CD4-positive, alpha-beta memory T cell (primary cell): ENCODE data around the gene WDSUB1. TPM values are rescaled to one million over a fixed set of nuclear protein-coding genes. Genes with fewer than 3 reads are reported as not detected.
A peak's percentile ranks its signal among the peaks of the same experiment; 100 is the strongest.

Experiments used
- CTCF ChIA-PET: fragments of 350-600 bp; sonication (Branson Sonifier 250); formaldehyde crosslinking; loops from one replicate; lab custom pipeline; 2021; ENCODE audit warnings: inconsistent platforms; ENCODE audit not compliant: partially characterized antibody; lab: Charles Lee
- POLR2A ChIA-PET: fragments of 350-600 bp; sonication (Branson Sonifier 250); formaldehyde crosslinking; loops from one replicate; lab custom pipeline; 2021; ENCODE audit not compliant: partially characterized antibody; lab: Charles Lee
- DNase-seq, 5 donors: peaks; one replicate each; pipeline versions ENCODE4 v3.0.0 to v3.0.0-alpha.2; 2020 to 2022; ENCODE audit warnings: mixed read lengths in 1 of 5
- H3K27ac ChIP-seq: one replicate; pipeline ENCODE4 v1.7.0; 2013; ENCODE audit warnings: low read depth, low read length
- H3K27me3 ChIP-seq: 2 replicates; pipeline ENCODE4 v1.7.0; 2013; ENCODE audit warnings: mild to moderate bottlenecking, low read length, moderate library complexity; ENCODE audit not compliant: insufficient read depth
- H3K36me3 ChIP-seq: 2 replicates; pipeline ENCODE4 v1.7.0; 2013; ENCODE audit warnings: mild to moderate bottlenecking, low read length, moderate library complexity; ENCODE audit not compliant: insufficient read depth
- H3K4me1 ChIP-seq: 2 replicates; pipeline ENCODE4 v1.7.0; 2013; ENCODE audit warnings: mild to moderate bottlenecking, low read length, moderate library complexity; ENCODE audit not compliant: insufficient read depth
- H3K4me3 ChIP-seq, 2 donors: one replicate each; pipeline ENCODE4 v1.7.0; 2013; ENCODE audit warnings: low read length in 2 of 2, mild to moderate bottlenecking in 1 of 2
- H3K9me3 ChIP-seq, 2 donors: one replicate each; pipeline ENCODE4 v1.7.0; 2013; ENCODE audit warnings: low read length in 2 of 2, control low read depth in 1 of 2; ENCODE audit not compliant: control insufficient read depth in 1 of 2
- H3K27ac Mint-ChIP-seq, 7 donors: one replicate each; pipeline ENCODE4 v1.8.0; 2020 to 2021; ENCODE audit warnings: mixed read lengths in 7 of 7, mild to moderate bottlenecking in 6 of 7, inconsistent platforms in 3 of 7, moderate library complexity in 3 of 7
- H3K27me3 Mint-ChIP-seq, 2 donors: one replicate each; pipeline ENCODE4 v1.8.0; 2020 to 2021; ENCODE audit warnings: mixed read lengths in 2 of 2
- H3K36me3 Mint-ChIP-seq, 2 donors: one replicate each; pipeline ENCODE4 v1.8.0; 2020 to 2021; ENCODE audit warnings: mixed read lengths in 2 of 2, inconsistent platforms in 1 of 2, mild to moderate bottlenecking in 1 of 2
- H3K4me1 Mint-ChIP-seq, 4 donors: one replicate each; pipeline ENCODE4 v1.8.0; 2020 to 2021; ENCODE audit warnings: mixed read lengths in 4 of 4, mild to moderate bottlenecking in 1 of 4
- H3K4me3 Mint-ChIP-seq, 8 donors: one replicate each; pipeline ENCODE4 v1.8.0; 2020 to 2021; ENCODE audit warnings: mixed read lengths in 8 of 8, mild to moderate bottlenecking in 7 of 8, moderate library complexity in 6 of 8, inconsistent platforms in 3 of 8
- H3K9me3 Mint-ChIP-seq, 8 donors: one replicate each; pipeline ENCODE4 v1.8.0; 2020 to 2021; ENCODE audit warnings: mixed read lengths in 8 of 8, mild to moderate bottlenecking in 5 of 8, inconsistent platforms in 3 of 8, moderate library complexity in 1 of 8
- intact Hi-C: fragments of 100-400 bp; cut with micrococcal nuclease; formaldehyde crosslinking; loops from one replicate; pipeline ENCODE4 v1.15.1; 2023
- polyA plus RNA-seq, 2 donors: library from polyadenylated mRNA; unstranded; fragments of 300-500 nt; fragmentation: Illumina TruSeq; gene quantifications; one replicate each; pipeline ENCODE4 v1.2.3, GENCODE V29; 2021
- total RNA-seq, 2 experiments: library from RNA; stranded (reverse); gene quantifications; one replicate each; pipeline ENCODE4 v1.2.3, GENCODE V29; 2021

WDSUB1 gene, protein sequence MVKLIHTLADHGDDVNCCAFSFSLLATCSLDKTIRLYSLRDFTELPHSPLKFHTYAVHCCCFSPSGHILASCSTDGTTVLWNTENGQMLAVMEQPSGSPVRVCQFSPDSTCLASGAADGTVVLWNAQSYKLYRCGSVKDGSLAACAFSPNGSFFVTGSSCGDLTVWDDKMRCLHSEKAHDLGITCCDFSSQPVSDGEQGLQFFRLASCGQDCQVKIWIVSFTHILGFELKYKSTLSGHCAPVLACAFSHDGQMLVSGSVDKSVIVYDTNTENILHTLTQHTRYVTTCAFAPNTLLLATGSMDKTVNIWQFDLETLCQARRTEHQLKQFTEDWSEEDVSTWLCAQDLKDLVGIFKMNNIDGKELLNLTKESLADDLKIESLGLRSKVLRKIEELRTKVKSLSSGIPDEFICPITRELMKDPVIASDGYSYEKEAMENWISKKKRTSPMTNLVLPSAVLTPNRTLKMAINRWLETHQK
- 1 to 10 TPM; 6.1 to 7.5 TPM for total RNA-seq
- polyA plus RNA-seq: 1 to 10 TPM; 5.8 to 7.6 TPM

DNA sequence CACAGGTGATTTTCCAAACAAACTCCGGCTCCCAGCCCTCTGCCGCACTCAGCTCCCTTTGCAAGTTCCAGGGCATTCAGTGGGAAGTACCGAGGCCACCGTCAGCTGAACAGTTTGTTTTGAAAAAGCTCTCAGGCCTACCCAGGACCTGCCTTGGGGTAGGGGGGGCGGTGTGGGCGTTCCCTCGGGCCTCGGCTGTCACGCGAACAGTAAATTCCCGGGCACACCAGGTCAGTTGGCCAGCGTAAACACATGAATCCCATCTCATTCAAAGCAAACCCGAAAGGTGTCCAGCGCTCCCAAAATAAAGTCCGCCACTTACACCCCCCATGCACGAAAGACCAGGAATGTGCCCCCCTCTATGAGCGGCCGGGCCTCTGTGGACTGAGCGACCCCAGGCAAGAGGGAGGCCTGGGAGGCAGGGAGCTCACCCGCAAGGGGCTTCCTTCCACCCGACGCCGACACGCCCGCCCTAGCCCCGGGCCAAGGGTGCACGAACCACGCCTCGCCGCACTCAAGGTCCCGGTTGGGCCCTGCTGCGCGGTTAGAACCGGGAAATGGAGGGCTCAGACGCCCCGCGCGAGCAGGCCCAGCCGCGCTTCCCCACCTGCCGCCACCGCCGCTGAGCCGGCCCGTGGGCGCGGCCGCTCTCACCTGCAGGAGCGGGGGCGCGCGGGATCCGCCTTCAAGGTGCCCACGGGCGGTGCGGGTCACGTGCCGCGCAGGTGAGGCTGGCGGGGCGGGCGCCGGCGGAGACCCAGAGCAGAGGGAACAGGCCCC is at the start of gene WDSUB1:
Gene WDSUB1 (minus strand): TSS at position 775 of the 780 bp plus-strand sequence. CDS start 3,634 bp downstream, outside the sequence.
- H3K27ac ChIP-seq: peak within 1 kb of the TSS; percentile 64
- ChIA-PET CTCF (interaction anchor here (0.6 to 1.4 kb wide), 3 partner anchors 76 to 412 kb away, joined by 3 read pairs; no protein-coding TSS in a partner anchor), POLR2A (interaction anchor here (1.0 to 1.3 kb wide), 4 partner anchors 10 to 618 kb away, joined by 3 to 7 read pairs (median 3); partner anchors contain the start of genes LY75 and MARCHF7)
- Mint-ChIP-seq H3K4me1 (peaks cover 15 to 30% (median 23%) of the 10 kb centered on the region in 4 donors), H3K27ac (peak within 1 kb of the TSS; percentile 61 to 93 (median 82)), H3K4me3 (peak within 1 kb of the TSS; percentile 85 to 92 (median 89)), H3K27me3 (no peaks in the 10 kb centered on the region), H3K36me3 (peaks cover 5% of the 10 kb centered on the region in 2 donors), H3K9me3 (no peaks in the 10 kb centered on the region)
- H3K36me3 ChIP-seq: no peaks in the 10 kb centered on the region
- DNase-seq: peak in 2 of 5 donors; percentile 2 to 11
- H3K4me3 ChIP-seq: peak within 1 kb of the TSS; percentile 20 to 67
- no peaks in the 10 kb centered on the region for H3K27me3 ChIP-seq
- peaks cover 13% of the 10 kb centered on the region for H3K4me1 ChIP-seq
- no peaks in the 10 kb centered on the region for H3K9me3 ChIP-seq
- intact Hi-C loops: loop anchor here (1.0 to 5.0 kb wide), 3 partner anchors 231 to 618 kb away; partner anchors contain the start of genes LY75 and MARCHF7

DNA sequence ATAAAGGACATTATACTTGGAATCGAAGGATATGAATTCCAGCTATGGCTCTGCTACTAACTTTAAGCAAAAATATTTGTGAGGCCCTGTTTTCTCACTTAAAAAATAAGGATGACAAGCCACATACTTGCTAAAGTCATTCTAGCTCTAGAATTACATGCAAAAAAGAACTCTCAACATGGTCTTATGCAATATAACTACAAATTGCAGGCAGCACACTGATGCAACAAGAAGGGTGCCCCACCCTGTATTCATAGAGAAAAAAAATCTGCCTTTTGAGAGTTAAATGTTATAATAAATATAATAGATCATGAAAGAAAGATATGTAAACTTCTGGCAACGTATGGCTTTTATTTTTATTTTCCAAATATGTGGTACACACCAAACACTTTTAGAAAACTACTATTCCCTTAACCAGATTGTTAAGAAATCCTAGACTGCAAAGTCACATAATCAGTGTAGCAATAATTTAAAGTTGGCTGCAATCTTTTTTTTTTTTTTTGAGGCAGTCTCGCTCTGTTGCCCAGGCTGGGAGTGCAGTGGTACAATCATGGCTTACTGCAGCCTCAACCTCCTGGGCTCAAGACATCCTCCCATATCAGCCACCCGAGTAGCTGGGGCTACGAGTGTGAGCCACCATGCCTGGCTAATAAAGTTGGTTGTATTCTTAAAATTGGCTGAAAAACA is 40.2 kb upstream of the WDSUB1 start:
- H3K9me3 ChIP-seq: no peaks in the 10 kb centered on the region
- no peaks in the 10 kb centered on the region for H3K4me1 ChIP-seq
- Mint-ChIP-seq H3K4me3 (no peak overlapping the region), H3K27ac (no peak overlapping the region), H3K9me3 (peaks cover 0 to 1% (median 0%) of the 10 kb centered on the region in 8 donors), H3K36me3 (peaks cover 26 to 43% of the 10 kb centered on the region in 2 donors), H3K4me1 (no peaks in the 10 kb centered on the region), H3K27me3 (no peaks in the 10 kb centered on the region)
- POLR2A ChIA-PET: no interaction called here
- no peak for DNase-seq
- intact Hi-C loops: no loop called here
- no peak overlapping the region for H3K4me3 ChIP-seq
- CTCF ChIA-PET: no interaction called here
- H3K27me3 ChIP-seq: no peaks in the 10 kb centered on the region
- no peaks in the 10 kb centered on the region for H3K36me3 ChIP-seq
- H3K27ac ChIP-seq: no peak overlapping the region

- intact Hi-C loops: no loop called here
- H3K4me1 Mint-ChIP-seq: no peaks in the 10 kb centered on the region
- CTCF ChIA-PET: no interaction called here
- Histone ChIP-seq H3K4me1 (no peaks in the 10 kb centered on the region), H3K9me3 (no peaks in the 10 kb centered on the region), H3K4me3 (no peak overlapping the region), H3K27me3 (no peaks in the 10 kb centered on the region), H3K36me3 (no peaks in the 10 kb centered on the region), H3K27ac (no peak overlapping the region)
- no peaks in the 10 kb centered on the region for H3K27me3 Mint-ChIP-seq
- no peak for DNase-seq
- H3K9me3 Mint-ChIP-seq: no peaks in the 10 kb centered on the region
- no peak overlapping the region for H3K27ac Mint-ChIP-seq
- no peak overlapping the region for H3K4me3 Mint-ChIP-seq
- POLR2A ChIA-PET: no interaction called here
- peaks cover 21 to 32% of the 10 kb centered on the region in 2 donors for H3K36me3 Mint-ChIP-seq
These were observed 35.9 kb upstream of the WDSUB1 start for GRCh38 chr2:159322419-159322818.

- Mint-ChIP-seq H3K4me1 (no peaks in the 10 kb centered on the region), H3K36me3 (peaks cover 32 to 49% of the 10 kb centered on the region in 2 donors), H3K9me3 (peaks cover 0 to 17% (median 4%) of the 10 kb centered on the region in 8 donors), H3K27ac (peak overlapping the region in 1 of 7 donors; percentile 41), H3K27me3 (no peaks in the 10 kb centered on the region), H3K4me3 (no peak overlapping the region)
- intact Hi-C loops: no loop called here
- H3K27ac ChIP-seq: no peak overlapping the region
- H3K4me3 ChIP-seq: no peak overlapping the region
- no peak for DNase-seq
- H3K27me3 ChIP-seq: no peaks in the 10 kb centered on the region
- ChIA-PET CTCF (no interaction called here), POLR2A (no interaction called here)
- no peaks in the 10 kb centered on the region for H3K36me3 ChIP-seq
- no peaks in the 10 kb centered on the region for H3K9me3 ChIP-seq
- no peaks in the 10 kb centered on the region for H3K4me1 ChIP-seq
These were observed 31.0 kb upstream of the WDSUB1 start for GRCh38 chr2:159317392-159318088.

- Histone ChIP-seq H3K4me1 (no peaks in the 10 kb centered on the region), H3K9me3 (no peaks in the 10 kb centered on the region), H3K36me3 (no peaks in the 10 kb centered on the region), H3K4me3 (no peak overlapping the region), H3K27me3 (no peaks in the 10 kb centered on the region), H3K27ac (no peak overlapping the region)
- Mint-ChIP-seq H3K9me3 (peaks cover 2 to 12% (median 6%) of the 10 kb centered on the region in 8 donors), H3K27ac (no peak overlapping the region), H3K27me3 (peaks cover 8 to 11% of the 10 kb centered on the region in 2 donors), H3K4me3 (no peak overlapping the region), H3K36me3 (peaks cover 0 to 8% of the 10 kb centered on the region in 2 donors), H3K4me1 (no peaks in the 10 kb centered on the region)
- POLR2A ChIA-PET: no interaction called here
- intact Hi-C loops: no loop called here
- CTCF ChIA-PET: no interaction called here
- no peak for DNase-seq
These were observed 21.4 kb upstream of the WDSUB1 start for GRCh38 chr2:159307942-159308341.

GRCh38 chr2:159300586-159300985 is 14.1 kb upstream of the WDSUB1 start:
- no peak for DNase-seq
- H3K27me3 ChIP-seq: no peaks in the 10 kb centered on the region
- no peak overlapping the region for H3K4me3 ChIP-seq
- H3K27ac ChIP-seq: no peak overlapping the region
- intact Hi-C loops: no loop called here
- Mint-ChIP-seq H3K4me3 (no peak overlapping the region), H3K27me3 (peaks cover 7 to 8% of the 10 kb centered on the region in 2 donors), H3K27ac (no peak overlapping the region), H3K36me3 (peaks cover 0 to 8% of the 10 kb centered on the region in 2 donors), H3K4me1 (no peaks in the 10 kb centered on the region), H3K9me3 (peaks cover 2 to 18% (median 8%) of the 10 kb centered on the region in 8 donors)
- ChIA-PET CTCF (no interaction called here), POLR2A (no interaction called here)
- no peaks in the 10 kb centered on the region for H3K4me1 ChIP-seq
- no peaks in the 10 kb centered on the region for H3K9me3 ChIP-seq
- H3K36me3 ChIP-seq: no peaks in the 10 kb centered on the region
